Chondrocyte (in vitro differentiated cells): ENCODE data around the gene ADGRL2. TPM values are rescaled to one million over a fixed set of nuclear protein-coding genes. Genes with fewer than 3 reads are reported as not detected.

Experiments used
- DNase-seq: peaks from one replicate; pipeline ENCODE4 v3.0.0; 2021; ENCODE audit warnings: mixed read lengths, low spot score
- H3K27ac Mint-ChIP-seq: one replicate; pipeline ENCODE4 v1.8.0; 2021; ENCODE audit warnings: mild to moderate bottlenecking, moderate library complexity, mixed read lengths; ENCODE audit not compliant: unreplicated experiment
- H3K27me3 Mint-ChIP-seq: 2 replicates; pipeline ENCODE4 v1.8.0; 2021; ENCODE audit warnings: low read depth, mixed read lengths
- H3K36me3 Mint-ChIP-seq: 2 replicates; pipeline ENCODE4 v1.8.0; 2021; ENCODE audit warnings: low read depth, mixed read lengths
- H3K4me1 Mint-ChIP-seq: 2 replicates; pipeline ENCODE4 v1.8.0; 2021; ENCODE audit warnings: low read depth, mild to moderate bottlenecking, mixed read lengths
- H3K4me3 Mint-ChIP-seq: one replicate; pipeline ENCODE4 v1.8.0; 2021; ENCODE audit warnings: mild to moderate bottlenecking, moderate library complexity, mixed read lengths; ENCODE audit not compliant: unreplicated experiment
- H3K9me3 Mint-ChIP-seq: 2 replicates; pipeline ENCODE4 v1.8.0; 2021; ENCODE audit warnings: low read depth, mixed read lengths
- total RNA-seq: library from RNA; stranded (reverse); gene quantifications from 3 replicates; pipeline ENCODE4 v1.2.1, GENCODE V29; 2021
- TF ChIP-seq, protein P1 (sequence below): fragments of 200-600 bp; sonication (generic); IDR thresholded peaks from 2 replicates; pipeline ENCODE4 v1.5.0; 2021; ENCODE audit warnings: antibody characterized with exemption, mild to moderate bottlenecking, moderate library complexity

Gene ADGRL2
- total RNA-seq, 1 donor from 2014 or later = 51.2 TPM

DNA sequence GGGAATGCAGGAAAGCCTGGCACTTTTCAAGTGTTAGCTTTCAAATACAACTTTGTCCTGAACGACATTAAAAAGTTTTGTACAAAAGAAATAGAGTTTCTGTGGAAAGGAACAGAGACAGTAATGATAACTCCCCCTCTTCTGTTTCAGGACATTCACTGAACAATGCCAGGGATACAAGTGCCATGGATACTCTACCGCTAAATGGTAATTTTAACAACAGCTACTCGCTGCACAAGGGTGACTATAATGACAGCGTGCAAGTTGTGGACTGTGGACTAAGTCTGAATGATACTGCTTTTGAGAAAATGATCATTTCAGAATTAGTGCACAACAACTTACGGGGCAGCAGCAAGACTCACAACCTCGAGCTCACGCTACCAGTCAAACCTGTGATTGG is 189.5 kb downstream of the ADGRL2 start:
- H3K27ac Mint-ChIP-seq = no peak overlapping the region
- no peaks in the 10 kb centered on the region for H3K9me3 Mint-ChIP-seq

GRCh38 chr1:81998165-81998564 is 197.4 kb downstream of the ADGRL2 start:
- H3K36me3 Mint-ChIP-seq = no peaks in the 10 kb centered on the region
- H3K27ac Mint-ChIP-seq = peak overlapping the region; percentile 50
- H3K9me3 Mint-ChIP-seq = no peaks in the 10 kb centered on the region
- peaks cover 33% of the 10 kb centered on the region for H3K4me1 Mint-ChIP-seq
- TF ChIP-seq, protein P1, sequence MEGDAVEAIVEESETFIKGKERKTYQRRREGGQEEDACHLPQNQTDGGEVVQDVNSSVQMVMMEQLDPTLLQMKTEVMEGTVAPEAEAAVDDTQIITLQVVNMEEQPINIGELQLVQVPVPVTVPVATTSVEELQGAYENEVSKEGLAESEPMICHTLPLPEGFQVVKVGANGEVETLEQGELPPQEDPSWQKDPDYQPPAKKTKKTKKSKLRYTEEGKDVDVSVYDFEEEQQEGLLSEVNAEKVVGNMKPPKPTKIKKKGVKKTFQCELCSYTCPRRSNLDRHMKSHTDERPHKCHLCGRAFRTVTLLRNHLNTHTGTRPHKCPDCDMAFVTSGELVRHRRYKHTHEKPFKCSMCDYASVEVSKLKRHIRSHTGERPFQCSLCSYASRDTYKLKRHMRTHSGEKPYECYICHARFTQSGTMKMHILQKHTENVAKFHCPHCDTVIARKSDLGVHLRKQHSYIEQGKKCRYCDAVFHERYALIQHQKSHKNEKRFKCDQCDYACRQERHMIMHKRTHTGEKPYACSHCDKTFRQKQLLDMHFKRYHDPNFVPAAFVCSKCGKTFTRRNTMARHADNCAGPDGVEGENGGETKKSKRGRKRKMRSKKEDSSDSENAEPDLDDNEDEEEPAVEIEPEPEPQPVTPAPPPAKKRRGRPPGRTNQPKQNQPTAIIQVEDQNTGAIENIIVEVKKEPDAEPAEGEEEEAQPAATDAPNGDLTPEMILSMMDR = no peak
- H3K27me3 Mint-ChIP-seq = no peaks in the 10 kb centered on the region
- H3K4me3 Mint-ChIP-seq = peak overlapping the region; percentile 1
- DNase-seq = no peak

More for the DNA sequence above, 189.5 kb downstream of the ADGRL2 start:
- Mint-ChIP-seq H3K36me3 (peaks cover 18% of the 10 kb centered on the region), H3K4me3 (no peak overlapping the region), H3K4me1 (peaks cover 4% of the 10 kb centered on the region), H3K27me3 (no peaks in the 10 kb centered on the region)
- TF ChIP-seq, protein P1 = no peak
- no peak for DNase-seq

- TF ChIP-seq, protein P1 = no peak
- Mint-ChIP-seq H3K4me1 (peaks cover 33% of the 10 kb centered on the region), H3K27ac (peak overlapping the region; percentile 18), H3K9me3 (no peaks in the 10 kb centered on the region), H3K4me3 (no peak overlapping the region), H3K27me3 (no peaks in the 10 kb centered on the region), H3K36me3 (no peaks in the 10 kb centered on the region)
- DNase-seq = no peak
Measured at GRCh38 chr1:81999364-81999763, 198.6 kb downstream of the ADGRL2 start.

- Mint-ChIP-seq H3K36me3 (no peaks in the 10 kb centered on the region), H3K27ac (no peak overlapping the region), H3K9me3 (no peaks in the 10 kb centered on the region), H3K4me3 (no peak overlapping the region), H3K27me3 (no peaks in the 10 kb centered on the region), H3K4me1 (peaks cover 33% of the 10 kb centered on the region)
- no peak for DNase-seq
- TF ChIP-seq, protein P1 = no peak
Measured at GRCh38 chr1:82000221-82000620, 199.5 kb downstream of the ADGRL2 start.

- Mint-ChIP-seq H3K4me3 (no peak overlapping the region), H3K36me3 (no peaks in the 10 kb centered on the region), H3K9me3 (no peaks in the 10 kb centered on the region), H3K27me3 (no peaks in the 10 kb centered on the region), H3K27ac (no peak overlapping the region), H3K4me1 (peaks cover 35% of the 10 kb centered on the region)
- DNase-seq = no peak
- TF ChIP-seq, protein P1 = no peak
Measured at GRCh38 chr1:82001345-82001744, 200.6 kb downstream of the ADGRL2 start.
